K562 (cell line): ENCODE data around the gene TP53I13. TPM values are rescaled to one million over a fixed set of nuclear protein-coding genes. Genes with fewer than 3 reads are reported as not detected.

Experiments
- IFI16 ChIP-seq: fragments of 250-450 bp; sonication (Bioruptor Pico); IDR thresholded peaks from 2 replicates; pipeline ENCODE4 v2.1.2; 2022; ENCODE audit warnings: mild to moderate bottlenecking, inconsistent platforms
- JUND ChIP-seq, 2 experiments: IDR thresholded peaks; 2 replicates in 1 of 2; 3 replicates in 1 of 2; pipeline ENCODE4 v1.6.1; 2011; ENCODE audit warnings: borderline replicate concordance in 2 of 2, low read depth in 2 of 2, low read length in 2 of 2, improper control_type of control experiment in 1 of 2, missing biosample characterization in 1 of 2, missing genetic modification characterization in 1 of 2, missing genetic modification reagents in 1 of 2
- RBM34 ChIP-seq: fragments of 200-400 bp; formaldehyde crosslinking; IDR thresholded peaks from 2 replicates; pipeline ENCODE4 v1.6.1; 2018; ENCODE audit warnings: low read length, borderline replicate concordance; ENCODE audit not compliant: insufficient read depth
- TSHZ1 ChIP-seq: fragments of 250-450 bp; sonication (Bioruptor Pico); IDR thresholded peaks from 2 replicates; pipeline ENCODE4 v1.4.0; 2020; ENCODE audit warnings: mild to moderate bottlenecking, moderate library complexity
- ZMIZ1 ChIP-seq, 2 experiments: fragments of 150-350 bp in 1 of 2; IDR thresholded peaks; 2 replicates each; pipeline ENCODE4 v1.6.1; 2012 to 2016; ENCODE audit warnings: low read depth in 2 of 2, low read length in 2 of 2, mild to moderate bottlenecking in 1 of 2, moderate library complexity in 1 of 2
- ZNF143 ChIP-seq: sonication (generic); formaldehyde crosslinking; IDR thresholded peaks from 2 replicates; pipeline ENCODE4 v1.9.0; 2022; ENCODE audit warnings: mild to moderate bottlenecking, missing genetic modification reagents
- ZNF586 ChIP-seq: fragments of 450-650 bp; formaldehyde crosslinking; conservative IDR thresholded peaks from 2 replicates; pipeline ENCODE4 v1.4.0; 2020; ENCODE audit warnings: mild to moderate bottlenecking, moderate library complexity
- polyA plus RNA-seq, 8 experiments: library from polyadenylated mRNA; depleted of rRNA in 4 of 8; stranded (reverse) in 5 of 8; unstranded in 3 of 8; fragments of >200 nt; fragmentation: Nextera tagmentation in 2 of 8; fragmentation: Illumina TruSeq in 1 of 8; extraction: Ambion mirVana in 2 of 8; extraction: Trizol in 1 of 8; gene quantifications; 2 replicates each; pipeline versions ENCODE4 v1.2.1 to v1.2.3, GENCODE V29; 2011 to 2014; ENCODE audit warnings: inconsistent platforms in 1 of 8, missing spikeins in 1 of 8
- total RNA-seq, 7 experiments: library from RNA; depleted of rRNA in 6 of 7; stranded (reverse); fragments of >200 nt in 6 of 7; fragmentation: Illumina TruSeq in 2 of 7; extraction: Trizol in 2 of 7; gene quantifications; 2 replicates each; pipeline versions ENCODE4 v1.2.1 to v1.2.3, GENCODE V29; 2011 to 2021; ENCODE audit warnings: low replicate concordance in 1 of 7
- TF ChIP-seq, protein P1 (sequence below): fragments of 200-800 bp; sonication (Bioruptor generic); IDR thresholded peaks from 2 replicates; pipeline ENCODE4 v1.6.1; 2017; ENCODE audit warnings: missing genetic modification characterization, missing compliant biosample characterization
- TF ChIP-seq, protein P2 (sequence below): conservative IDR thresholded peaks from 2 replicates; pipeline ENCODE4 v1.6.1; 2011; ENCODE audit warnings: low read depth, mild to moderate bottlenecking, low read length; ENCODE audit not compliant: control insufficient read depth
- TF ChIP-seq, protein P3 (sequence below): sonication (generic); formaldehyde crosslinking; IDR thresholded peaks from 2 replicates; pipeline ENCODE4 v1.8.0; 2023; ENCODE audit warnings: mild to moderate bottlenecking, missing genetic modification reagents

TP53I13 gene
- total and polyA plus RNA-seq, 9 of the 15 experiments (the other 6 are each of a cell fraction or from before 2014, with no cell fraction given), result 0.08 to 28.3 (median 9.1) TPM

DNA sequence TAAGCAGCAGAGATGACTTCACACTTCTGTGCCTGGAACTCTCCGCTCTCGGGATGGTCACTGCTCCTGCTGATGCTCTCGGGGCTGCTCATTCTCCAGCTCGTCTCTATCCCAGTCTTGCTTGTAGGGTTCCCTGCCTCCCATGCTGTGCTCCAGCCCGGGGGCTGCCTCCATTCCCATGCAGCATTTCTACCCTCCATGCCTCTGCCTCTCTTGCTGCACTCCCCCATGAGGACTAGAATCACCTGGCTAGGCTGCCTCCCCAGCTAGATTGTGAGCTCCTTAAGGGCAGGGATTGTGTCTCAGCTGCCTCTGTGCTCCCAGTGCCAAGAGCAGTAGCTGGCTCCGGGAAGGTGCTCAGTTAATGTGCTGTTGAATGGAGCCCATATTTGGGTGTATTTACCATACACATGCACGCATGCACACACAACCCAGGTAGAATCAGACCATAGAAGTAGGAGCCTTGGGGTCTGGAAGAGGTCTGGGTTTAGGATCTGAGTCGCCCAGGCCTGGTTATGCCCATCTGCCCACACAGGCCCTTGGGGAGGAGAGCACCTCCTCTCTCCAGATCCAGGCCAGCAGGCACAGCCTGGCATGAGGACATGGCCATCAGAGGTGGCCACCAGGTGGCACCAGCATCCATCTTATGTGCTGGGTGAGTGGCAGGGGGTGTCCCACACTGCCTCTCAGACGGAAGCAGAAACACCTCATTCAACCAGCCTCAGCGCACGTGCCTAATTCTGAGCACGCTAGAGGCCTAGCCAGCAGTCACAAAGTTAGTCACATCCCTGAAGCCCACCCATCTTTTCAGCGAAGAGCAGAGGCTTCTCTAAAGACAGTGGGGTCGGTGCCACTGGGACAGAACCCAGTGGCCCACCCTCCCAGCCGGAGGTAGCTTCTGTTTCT lies 11.6 kb downstream of the TP53I13 start (continued):
- TF ChIP-seq TSHZ1 (no peak), ZNF143 (CRISPR knock-in tag) (no peak), IFI16 (CRISPR knock-in tag) (no peak), ZNF586 (no peak), JUND (IDR thresholded peaks at IDR 0.05; ENCODE audit: borderline replicate concordance, low read depth, low read length) (no peak), JUND (tag; IDR thresholded peaks at IDR 0.05; ENCODE audit: borderline replicate concordance, low read depth, low read length) (no peak; the same call in 2 of the 3 replicates), ZMIZ1 (IDR thresholded peaks at IDR 0.05; ENCODE audit: low read depth in 2 of 2, low read length in 2 of 2) (no peak), RBM34 (no peak)
- TF ChIP-seq, protein P1, sequence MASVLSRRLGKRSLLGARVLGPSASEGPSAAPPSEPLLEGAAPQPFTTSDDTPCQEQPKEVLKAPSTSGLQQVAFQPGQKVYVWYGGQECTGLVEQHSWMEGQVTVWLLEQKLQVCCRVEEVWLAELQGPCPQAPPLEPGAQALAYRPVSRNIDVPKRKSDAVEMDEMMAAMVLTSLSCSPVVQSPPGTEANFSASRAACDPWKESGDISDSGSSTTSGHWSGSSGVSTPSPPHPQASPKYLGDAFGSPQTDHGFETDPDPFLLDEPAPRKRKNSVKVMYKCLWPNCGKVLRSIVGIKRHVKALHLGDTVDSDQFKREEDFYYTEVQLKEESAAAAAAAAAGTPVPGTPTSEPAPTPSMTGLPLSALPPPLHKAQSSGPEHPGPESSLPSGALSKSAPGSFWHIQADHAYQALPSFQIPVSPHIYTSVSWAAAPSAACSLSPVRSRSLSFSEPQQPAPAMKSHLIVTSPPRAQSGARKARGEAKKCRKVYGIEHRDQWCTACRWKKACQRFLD (CRISPR knock-in tag), result no peak
- TF ChIP-seq, protein P2, sequence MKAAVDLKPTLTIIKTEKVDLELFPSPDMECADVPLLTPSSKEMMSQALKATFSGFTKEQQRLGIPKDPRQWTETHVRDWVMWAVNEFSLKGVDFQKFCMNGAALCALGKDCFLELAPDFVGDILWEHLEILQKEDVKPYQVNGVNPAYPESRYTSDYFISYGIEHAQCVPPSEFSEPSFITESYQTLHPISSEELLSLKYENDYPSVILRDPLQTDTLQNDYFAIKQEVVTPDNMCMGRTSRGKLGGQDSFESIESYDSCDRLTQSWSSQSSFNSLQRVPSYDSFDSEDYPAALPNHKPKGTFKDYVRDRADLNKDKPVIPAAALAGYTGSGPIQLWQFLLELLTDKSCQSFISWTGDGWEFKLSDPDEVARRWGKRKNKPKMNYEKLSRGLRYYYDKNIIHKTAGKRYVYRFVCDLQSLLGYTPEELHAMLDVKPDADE, result no peak
- TF ChIP-seq, protein P3, sequence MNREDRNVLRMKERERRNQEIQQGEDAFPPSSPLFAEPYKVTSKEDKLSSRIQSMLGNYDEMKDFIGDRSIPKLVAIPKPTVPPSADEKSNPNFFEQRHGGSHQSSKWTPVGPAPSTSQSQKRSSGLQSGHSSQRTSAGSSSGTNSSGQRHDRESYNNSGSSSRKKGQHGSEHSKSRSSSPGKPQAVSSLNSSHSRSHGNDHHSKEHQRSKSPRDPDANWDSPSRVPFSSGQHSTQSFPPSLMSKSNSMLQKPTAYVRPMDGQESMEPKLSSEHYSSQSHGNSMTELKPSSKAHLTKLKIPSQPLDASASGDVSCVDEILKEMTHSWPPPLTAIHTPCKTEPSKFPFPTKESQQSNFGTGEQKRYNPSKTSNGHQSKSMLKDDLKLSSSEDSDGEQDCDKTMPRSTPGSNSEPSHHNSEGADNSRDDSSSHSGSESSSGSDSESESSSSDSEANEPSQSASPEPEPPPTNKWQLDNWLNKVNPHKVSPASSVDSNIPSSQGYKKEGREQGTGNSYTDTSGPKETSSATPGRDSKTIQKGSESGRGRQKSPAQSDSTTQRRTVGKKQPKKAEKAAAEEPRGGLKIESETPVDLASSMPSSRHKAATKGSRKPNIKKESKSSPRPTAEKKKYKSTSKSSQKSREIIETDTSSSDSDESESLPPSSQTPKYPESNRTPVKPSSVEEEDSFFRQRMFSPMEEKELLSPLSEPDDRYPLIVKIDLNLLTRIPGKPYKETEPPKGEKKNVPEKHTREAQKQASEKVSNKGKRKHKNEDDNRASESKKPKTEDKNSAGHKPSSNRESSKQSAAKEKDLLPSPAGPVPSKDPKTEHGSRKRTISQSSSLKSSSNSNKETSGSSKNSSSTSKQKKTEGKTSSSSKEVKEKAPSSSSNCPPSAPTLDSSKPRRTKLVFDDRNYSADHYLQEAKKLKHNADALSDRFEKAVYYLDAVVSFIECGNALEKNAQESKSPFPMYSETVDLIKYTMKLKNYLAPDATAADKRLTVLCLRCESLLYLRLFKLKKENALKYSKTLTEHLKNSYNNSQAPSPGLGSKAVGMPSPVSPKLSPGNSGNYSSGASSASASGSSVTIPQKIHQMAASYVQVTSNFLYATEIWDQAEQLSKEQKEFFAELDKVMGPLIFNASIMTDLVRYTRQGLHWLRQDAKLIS (CRISPR knock-in tag), result no peak
